ENCODE data around the gene C10orf71.

- TF ChIP-seq GATA3 (IDR thresholded peaks at IDR 0.05; ENCODE audit: low read depth, low read length) = no peak
- TF ChIP-seq GATA2 (IDR thresholded peaks at IDR 0.05; ENCODE audit: low read depth, low read length) = no peak
Observed at GRCh38 chr10:49288341-49289065, 10.5 kb upstream of the C10orf71 start.

Measured in SH-SY5Y (cell line).